GM18499 (cell line): ENCODE results near the gene TBC1D17.
A peak's percentile ranks its signal among the peaks of the same experiment; 100 is the strongest.
"Not testable (repeated sequence)": the region's sequence is repeated elsewhere in the genome, so short reads cannot be mapped to it uniquely, and the experiment has no call there.

Experiments
- ATAC-seq: cut with Tn5 transposase; IDR thresholded peaks from one replicate; pipeline ENCODE4 v1.9.1; 2021; ENCODE audit warnings: moderate number of reproducible peaks; ENCODE audit not compliant: insufficient read depth, unreplicated experiment

Gene TBC1D17

DNA sequence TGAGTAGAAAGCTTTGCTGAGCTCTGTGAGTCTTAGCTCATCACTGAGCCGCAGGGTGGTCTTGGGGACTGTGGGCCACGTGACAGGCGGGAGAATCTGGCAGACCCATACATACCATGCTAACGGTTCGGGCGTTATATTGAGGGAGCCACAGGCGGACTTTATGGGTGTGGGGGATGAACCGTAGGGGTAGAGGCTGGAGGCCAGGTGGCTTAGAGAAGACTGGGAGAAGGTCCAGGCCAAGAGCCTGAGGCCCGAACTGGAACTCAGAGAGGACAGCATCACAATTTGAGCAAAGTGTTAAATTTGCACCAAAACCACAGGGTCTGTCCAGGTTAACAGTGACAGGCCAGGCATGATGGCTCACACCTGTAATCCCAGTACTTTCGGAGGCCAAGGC lies 36.2 kb downstream of the TBC1D17 start:
- no peak for ATAC-seq

DNA sequence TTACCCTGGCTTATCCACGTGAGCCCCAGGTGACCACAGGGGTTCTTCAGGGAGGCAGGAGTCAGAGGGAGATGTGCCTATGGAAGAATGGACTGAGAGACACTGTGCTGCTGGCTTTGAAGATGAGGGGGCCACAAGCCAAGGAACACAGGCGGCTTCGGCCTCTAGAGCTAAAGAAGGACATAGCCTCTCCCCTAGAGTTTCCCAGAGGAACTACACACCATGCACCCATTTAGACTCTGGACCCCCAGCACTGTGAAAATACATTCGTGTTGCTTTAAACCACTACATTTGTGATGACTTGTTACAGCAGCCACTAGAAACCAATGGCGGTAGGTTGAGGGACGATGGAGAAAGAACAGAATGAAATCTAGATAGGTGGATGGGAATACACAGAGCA lies 37.8 kb downstream of the TBC1D17 start:
- ATAC-seq: no peak

DNA sequence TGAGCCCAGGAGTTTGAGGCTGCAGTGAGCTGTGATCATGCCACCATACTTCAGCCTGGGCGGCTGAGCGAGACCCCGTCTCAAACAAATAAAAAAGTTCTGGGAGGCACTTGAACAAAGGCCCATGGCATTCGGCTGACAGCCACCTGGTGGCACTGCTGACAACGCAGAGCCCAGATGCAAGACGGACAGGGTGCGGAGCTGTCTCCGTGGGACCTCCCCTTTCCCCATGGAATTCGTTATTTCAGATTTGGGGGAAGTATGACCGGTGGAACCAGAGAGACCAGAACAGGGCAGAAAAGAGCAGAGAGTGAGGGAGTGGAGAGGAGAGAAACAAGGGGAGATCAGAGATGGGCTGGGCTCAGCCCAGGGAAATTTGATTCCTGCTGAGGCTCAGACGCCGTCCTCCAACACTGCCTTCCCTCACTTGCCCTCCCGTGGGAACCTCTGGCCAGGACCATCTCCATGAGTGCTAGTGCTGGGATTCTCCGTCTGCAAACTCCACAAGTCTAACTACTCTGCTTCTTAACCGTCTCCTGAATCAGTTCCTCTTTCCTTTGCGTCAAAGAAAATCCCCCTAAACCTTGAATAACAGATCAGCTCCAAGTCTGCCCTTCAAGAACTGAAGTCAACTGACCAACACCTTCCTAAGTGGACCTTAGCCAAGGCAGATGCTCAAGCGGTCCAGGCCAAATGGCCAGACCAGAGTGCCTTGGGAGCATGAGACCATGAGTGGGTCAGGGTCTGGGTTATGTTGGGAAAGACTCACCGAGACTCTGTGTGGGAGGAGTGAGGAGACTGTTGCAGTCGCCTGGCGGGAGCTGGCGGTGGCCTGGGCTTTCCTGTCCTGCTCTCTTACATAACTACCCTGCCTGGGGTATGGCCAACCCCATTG lies 39.6 kb downstream of the TBC1D17 start:
- ATAC-seq: no peak

DNA sequence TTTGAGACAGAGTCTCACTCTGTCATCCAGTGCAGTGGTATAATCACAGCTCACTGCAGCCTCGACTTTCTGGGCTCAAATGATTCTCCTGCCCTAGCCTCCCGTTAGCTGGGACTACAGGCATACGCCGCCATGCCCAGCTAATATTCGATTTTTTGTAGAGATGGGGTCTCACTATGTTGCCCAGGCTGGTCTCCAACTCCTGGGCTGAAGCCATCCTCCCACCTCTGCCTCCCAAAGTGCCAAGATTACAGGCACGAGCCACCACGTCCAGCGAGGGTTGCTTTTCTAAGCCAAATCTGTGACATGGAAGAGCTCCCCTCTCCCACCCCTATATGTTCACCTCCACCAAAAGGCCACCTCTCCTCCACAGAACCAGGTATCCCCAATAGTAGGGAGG lies 40.6 kb downstream of the TBC1D17 start:
- ATAC-seq: no peak

DNA sequence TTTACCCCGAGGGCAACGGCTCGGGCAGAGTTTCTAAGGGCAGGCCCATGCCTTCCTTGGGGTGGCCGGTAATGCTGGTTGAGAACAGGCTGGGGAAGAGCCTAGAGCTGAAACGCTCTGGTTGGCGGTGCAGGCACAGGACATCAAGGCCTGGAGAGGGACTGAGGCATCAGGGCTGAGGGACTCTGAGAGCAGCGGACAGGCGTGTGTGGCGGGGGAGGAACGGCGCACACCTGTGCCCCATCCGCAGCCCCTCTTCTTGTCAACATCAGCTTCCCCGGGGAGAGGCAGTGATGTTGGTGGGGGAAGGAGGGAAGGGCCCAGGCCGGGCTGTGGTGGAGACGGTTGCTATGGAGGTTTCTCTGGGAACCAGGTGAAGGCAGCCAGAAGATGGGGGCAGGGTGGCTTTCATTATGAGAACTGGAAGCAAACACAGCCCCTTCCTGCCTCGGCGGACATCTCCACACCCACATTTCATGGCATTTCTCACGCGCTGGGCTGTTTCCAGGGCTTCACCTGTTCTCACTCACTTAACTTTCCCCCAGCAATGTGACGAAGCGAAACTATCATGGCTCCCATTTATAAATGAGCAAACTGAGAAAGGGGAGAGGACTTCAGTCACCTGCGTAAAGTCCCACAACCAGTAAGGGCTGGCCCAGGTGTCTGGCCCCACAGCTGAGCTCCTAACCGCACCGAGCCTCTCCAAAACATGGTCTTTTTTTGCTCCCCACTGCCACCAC lies 43.3 kb downstream of the TBC1D17 start:
- no peak for ATAC-seq

DNA sequence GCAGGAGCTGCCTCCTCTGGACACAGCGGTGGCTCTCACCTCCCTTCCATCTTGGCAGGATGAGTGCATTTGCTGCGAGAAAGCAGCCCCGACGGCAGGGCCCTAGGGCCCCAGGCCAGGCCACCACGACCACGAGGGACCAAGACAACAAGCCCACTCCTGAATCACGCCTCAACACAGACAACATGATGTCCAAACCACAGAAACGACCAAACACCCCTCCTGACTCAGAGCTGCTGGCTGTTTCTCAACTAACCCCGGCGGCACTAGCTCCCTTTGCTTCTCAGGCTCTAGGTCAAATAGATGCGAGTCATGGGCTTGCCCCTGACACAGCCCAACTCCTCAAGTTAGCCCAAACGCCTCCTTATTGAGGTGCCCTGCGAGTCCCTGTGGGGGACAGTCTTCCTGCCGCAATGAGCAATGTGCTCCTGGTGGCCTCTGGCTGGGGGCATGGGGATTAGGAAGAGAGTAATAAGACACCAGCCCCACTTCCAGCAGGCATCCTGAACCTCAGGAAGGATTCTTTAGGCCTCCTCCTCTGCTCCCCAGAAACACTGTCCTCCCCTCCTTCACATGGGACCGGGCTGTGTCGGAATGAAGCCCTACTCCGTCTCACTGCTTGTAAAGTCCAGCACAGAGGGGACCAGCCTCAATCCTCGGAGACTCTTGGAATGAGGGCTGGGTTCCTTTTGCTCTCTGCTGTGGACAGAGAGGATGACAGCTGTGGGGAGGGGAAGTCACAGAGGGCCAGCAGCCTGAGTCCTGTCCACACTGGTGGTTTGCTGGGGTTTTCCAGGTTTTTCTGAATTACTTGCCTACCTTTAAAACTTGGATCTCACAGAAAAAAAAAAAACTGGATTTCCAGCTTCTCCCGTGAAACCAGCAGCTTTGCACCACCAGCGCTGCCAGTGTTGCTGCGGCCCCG lies 44.6 kb downstream of the TBC1D17 start:
- ATAC-seq: no peak

DNA sequence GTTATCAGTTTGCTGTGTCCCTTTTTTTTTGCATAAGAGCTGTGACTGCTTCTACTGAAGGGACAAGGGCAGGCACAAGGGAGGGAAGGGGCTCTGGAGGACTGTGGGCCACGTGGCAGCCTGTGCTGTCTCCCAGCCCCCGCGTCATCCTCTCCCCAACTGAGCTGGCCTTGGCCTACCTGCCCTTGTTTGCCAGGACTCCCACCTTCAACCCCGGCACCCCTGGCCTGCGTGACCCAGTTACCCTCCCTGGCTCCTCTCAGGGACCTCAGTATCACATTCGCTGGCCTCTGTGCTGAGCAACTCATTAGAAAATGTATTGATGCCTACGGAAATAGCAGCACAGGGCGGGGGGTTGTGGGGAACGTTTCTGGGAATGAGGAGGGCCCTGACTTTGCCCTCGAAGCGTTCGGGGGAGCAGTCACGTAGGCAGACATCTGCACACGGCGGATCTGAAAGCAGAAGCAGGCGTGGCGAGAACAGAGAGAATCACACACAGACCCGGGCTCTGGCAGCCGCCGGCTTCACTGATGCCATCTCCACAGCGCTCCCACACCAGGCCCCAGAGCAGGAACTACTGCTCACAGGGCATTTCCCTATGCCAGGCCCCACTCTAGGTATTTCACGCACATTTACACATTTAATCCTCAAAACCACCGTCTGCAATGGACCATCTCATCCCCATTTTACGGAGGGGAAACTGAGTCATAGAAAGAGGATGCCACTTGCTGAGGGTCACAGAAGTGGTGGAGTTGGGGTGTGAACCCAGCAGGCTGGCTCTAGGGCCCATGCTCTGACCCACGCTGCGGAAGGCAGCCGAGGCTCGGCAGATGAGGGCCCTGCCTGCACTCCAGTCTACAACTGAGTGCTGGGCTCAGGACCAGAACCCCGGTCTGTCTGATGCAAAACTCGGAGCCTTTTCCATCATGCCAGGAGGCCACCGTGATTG lies 45.8 kb downstream of the TBC1D17 start:
- ATAC-seq: no peak

DNA sequence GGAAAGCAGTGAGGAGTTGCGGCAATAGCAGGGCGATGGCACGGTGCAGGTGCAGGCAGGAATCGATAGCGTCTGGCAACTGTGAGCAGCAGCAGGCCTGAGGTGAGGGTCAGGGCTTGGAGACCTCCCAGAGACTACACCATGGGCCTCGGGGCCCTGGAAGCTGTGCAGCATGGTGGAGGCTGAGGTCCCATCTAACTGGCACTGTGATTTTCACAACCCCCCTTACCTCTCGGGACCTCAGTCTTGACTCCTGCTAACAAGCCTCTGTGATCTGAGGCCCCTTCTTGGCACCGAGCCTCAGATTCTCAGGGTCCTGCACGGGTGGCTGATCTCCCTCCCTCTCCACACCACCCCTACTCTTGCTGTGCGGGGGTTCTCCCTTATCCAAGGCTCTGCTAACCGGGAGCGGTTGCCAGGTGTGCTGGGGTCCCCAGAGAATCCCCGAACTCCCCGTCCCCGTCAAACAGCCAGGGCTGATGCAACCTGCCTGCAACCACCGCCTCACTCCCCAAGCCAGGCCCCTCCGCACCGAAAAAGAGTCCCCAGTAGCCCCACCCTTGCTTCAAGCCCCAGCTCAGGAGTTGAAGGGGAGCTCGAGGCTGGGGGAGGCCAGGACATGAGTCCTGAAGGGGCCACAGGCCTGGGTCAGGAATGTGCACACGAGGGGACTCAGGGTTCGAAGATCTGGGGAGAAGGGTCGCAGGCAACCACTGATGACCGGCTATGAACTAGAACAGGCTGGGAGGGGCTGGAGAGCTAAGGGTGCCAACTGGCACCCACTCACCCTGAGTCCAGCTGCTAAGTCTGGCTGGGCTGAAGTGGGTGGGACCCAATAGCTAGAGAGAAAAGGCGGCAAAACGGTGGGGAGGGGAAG lies 46.7 kb downstream of the TBC1D17 start:
- no peak for ATAC-seq

DNA sequence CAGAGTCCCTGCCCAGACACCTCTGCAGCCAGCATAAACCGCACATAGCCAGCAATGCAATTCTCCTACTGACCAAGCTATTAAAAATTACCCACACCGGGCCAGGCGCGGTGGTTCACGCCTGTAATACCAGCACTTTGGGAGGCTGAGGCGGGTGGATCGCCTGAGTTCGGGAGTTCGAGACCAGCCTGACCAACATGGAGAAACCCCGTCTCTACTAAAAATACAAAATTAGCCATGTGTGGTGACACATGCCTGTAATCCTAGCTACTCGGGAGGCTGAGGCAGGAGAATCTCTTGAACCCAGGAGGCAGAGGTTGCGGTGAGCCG lies 47.3 kb downstream of the TBC1D17 start:
- not testable (repeated sequence) for ATAC-seq

DNA sequence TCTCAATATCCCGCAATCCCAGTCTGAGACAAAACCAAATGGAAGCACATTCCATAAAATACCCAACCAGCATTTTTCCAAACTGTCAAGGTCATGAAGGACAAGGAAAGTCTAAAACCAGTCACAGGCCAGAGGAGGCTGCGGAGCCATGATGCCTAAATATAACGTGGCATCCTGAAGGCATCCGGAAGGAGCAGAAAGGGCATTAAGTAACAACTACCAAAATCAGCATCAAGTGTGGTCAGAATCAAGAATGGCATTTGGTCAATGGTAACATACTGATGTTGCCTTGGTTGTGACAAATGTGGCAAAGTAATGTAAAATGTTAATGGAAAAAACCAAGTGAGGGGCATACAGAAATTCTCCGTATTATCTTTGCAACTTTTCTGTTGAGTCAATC lies 48.0 kb downstream of the TBC1D17 start:
- ATAC-seq: no peak

DNA sequence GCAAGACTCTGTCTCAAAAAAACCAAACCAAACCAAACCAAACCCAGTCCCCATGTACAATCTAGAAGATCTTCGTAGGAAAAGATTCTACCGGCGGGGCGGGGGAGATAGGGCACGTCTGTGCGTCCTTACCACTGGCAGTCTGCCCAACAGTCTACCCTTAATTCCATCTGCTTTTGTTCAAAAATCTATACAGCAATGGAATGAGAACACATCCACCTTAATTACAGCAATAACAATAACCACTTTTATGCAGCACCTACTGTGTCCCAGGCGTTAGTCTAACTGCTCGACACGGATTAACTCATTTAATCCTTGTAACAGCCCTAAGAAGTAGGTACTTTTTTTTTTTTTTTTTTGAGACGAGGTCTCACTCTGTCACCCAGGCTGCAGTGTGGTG lies 49.0 kb downstream of the TBC1D17 start:
- ATAC-seq: no peak

DNA sequence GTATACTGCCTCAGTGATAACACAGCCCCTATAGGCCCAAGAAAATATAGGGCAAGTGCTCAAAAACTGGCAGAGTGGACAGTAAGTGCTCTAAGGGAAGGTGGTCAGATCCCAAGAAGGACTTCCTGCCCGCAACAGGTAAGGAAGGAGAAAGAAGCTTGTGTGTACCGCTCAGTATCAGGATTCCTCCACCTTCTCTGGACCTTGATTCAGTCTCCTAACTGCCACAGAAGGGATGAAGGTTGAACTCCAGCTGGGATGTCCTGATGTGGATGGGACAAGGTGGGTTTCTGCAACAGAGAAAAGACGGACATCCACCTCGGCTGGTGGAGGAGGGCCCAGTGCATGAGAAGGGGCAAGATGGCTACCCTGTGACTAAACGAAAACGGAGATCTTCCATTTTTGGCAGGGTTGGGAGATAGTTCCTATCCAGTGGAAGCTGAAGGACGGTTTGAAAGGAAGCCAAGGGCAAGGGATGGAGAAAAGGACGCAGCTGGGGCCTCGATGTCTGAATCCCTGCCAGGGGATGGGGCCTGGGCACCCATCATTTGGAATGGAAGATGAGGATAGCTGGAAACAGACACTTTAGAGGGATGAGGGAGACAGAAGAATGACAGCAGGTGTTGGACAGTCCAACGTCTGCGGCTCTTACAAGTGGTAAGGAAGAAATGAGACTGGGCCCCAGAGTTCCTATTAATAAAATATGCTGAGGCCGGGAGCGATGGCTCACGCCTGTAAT lies 50.2 kb downstream of the TBC1D17 start:
- no peak for ATAC-seq

DNA sequence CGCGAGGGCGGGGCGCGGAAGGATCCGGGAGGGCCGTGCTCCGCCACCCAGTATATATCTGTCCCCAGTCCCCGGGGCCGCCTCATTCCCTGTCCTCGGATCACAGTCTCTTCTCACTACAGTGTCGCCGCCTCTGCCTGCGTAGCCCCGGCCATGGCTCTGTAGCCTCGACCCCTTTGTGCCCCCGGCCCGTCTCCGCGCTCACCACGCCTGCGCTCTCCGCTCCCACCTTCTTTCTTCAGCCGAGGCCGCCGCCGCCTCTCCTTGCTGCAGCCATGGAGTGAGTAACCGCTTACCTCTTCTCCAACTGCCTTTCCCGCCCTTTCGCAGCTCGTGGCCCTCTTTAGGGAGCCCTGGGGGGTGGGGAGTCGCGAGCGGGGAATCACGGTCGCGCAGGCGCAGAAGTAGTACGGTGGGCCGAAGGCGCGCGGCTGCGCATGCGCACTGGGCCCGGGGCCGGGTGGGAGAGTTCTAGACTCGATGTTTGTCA lies 51.7 kb downstream of the TBC1D17 start, which contains the start of the genes ATF5 and NUP62:
Gene ATF5, plus strand, starts transcription at position 85 of the 490 bp plus-strand sequence. CDS start 1,646 bp downstream, outside the sequence.
Gene NUP62, minus strand, starts transcription at position 384 of the 490 bp plus-strand sequence. CDS start 19,697 bp downstream, outside the sequence.
- peak; percentile 2 for ATAC-seq

DNA sequence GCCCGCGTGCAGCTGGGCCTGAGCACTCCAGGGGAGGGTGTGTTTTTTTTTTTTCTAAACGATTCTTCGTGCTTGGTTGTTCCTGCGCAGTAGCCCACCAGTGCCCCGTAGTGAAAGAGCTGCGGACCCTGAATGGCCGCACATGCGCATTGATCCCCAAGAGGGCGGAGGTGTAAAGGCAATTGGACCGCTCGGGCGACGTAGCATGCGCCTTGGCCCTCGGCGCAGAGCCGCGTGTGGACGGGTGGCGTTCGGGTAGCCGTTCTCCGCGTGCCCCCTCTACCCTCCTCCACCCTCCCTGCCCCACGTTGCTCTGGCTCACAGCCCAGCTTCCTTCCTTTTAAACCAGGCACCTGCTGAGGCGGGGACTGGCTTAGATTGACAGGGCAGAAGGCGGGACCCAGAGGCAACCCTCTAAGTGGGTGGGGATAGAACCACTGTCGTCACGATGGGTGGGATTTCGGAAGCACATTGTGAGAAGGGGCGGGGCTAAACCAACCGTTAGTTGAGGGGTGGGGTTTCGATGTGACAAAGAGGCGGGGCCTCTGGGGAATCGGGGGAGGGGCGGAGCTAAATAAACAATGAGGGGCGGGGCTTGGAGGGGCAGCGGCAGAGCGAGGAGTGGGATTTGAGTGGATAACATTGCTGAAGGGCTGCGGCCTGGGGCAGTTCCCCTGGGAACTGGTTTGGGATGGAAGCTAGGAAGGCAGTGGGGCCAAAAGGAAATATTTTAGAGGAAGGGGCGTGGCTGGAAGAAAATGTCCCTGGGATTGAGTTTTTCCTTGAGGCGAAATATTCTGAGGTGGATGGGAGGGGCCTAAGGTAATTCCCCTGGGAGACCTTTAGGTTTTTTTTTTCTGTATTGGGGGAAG lies 52.3 kb downstream of the TBC1D17 start:
- ATAC-seq: peak; percentile 62

DNA sequence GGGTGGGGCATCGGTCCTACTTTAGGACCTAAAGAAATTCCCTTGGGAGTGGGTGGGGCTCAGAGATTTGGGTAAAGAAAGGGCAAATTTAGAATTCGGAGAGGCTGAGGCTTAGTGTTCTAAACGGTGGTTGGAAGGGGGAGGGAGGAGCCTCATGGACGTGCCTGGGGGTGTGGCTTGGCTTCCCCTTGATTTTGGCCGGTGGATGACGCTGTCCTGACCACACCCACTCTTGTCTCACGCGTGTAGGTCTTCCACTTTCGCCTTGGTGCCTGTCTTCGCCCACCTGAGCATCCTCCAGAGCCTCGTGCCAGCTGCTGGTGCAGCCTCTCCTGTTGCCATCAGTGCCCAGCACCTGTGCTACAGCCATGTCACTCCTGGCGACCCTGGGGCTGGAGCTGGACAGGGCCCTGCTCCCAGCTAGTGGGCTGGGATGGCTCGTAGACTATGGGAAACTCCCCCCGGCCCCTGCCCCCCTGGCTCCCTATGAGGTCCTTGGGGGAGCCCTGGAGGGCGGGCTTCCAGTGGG lies 53.0 kb downstream of the TBC1D17 start:
- ATAC-seq: no peak

DNA sequence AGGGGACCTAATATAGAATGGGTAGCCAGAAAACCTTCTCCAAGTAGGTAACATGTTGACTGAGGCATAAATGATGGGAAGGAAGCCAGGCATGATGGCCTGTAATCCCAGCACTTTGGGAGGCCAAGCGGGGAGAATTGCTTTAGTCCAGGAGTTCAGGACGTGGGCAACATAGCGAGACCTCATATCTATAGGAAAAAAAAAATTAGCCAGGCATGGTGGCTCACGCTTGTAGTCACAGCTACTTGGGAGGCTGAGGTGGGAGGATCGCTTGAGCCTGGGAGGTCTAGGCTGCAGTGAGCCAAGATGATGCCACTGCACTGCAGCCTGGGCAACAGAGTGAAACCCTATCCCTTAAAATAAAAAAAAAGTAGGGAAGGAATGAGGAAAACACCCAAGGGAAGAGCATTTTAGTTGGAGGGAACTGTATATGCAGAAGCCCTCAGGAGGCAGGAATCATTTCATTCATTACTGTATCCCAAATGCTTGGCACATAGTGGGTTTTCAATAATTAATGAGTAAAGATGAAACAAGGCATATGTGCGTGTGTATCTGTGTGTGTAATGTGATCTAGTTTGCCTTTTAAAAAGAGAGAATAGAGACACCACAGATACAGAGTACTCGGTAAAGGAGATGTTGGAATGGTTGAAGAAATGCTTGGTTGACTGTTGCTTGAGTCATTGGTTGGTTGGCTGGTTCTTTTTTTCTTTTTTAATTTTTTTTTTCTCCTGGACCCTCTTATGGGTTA lies 54.0 kb downstream of the TBC1D17 start:
- no peak for ATAC-seq
